Ovary (tissue), 9 donors: ENCODE data around the gene LIPC. TPM values are rescaled to one million over a fixed set of nuclear protein-coding genes. Genes with fewer than 3 reads are reported as not detected.

Experiments used
- DNase-seq, 5 donors: peaks; one replicate each; pipeline ENCODE4 v3.0.0-alpha.2; 2019 to 2020
- H3K27ac ChIP-seq, 2 donors: fragments of 200-600 bp; one replicate each; pipeline versions ENCODE4 v1.5.1 to v1.8.0; 2019 to 2022
- H3K27me3 ChIP-seq: fragments of 200-600 bp; one replicate; pipeline ENCODE4 v1.8.0; 2022
- H3K36me3 ChIP-seq: fragments of 200-600 bp; sonication (generic); one replicate; pipeline ENCODE4 v1.5.1; 2019
- H3K4me1 ChIP-seq: one replicate; pipeline ENCODE4 v1.8.1; 2013; ENCODE audit warnings: mild to moderate bottlenecking, moderate library complexity; ENCODE audit not compliant: insufficient read depth
- H3K4me3 ChIP-seq: fragments of 200-600 bp; sonication (generic); one replicate; pipeline ENCODE4 v1.5.1; 2017
- H3K9me3 ChIP-seq, 2 donors: fragments of 200-600 bp in 1 of 2; sonication (generic) in 1 of 2; one replicate each; pipeline versions ENCODE4 v1.5.1 to v1.8.1; 2013 to 2019; ENCODE audit warnings: mild to moderate bottlenecking in 1 of 2, moderate library complexity in 1 of 2
- EP300 ChIP-seq: sonication (generic); formaldehyde crosslinking; IDR thresholded peaks from one replicate; pipeline ENCODE4 v1.6.1; 2017; ENCODE audit warnings: antibody characterized with exemption
- POLR2A ChIP-seq: fragments of 450-650 bp; IDR thresholded peaks from one replicate; pipeline ENCODE4 v1.6.1; 2017; ENCODE audit warnings: antibody characterized with exemption, mild to moderate bottlenecking, moderate library complexity
- WGBS, 3 donors: extraction: QIAGEN DNeasy Blood & Tissue Kit in 1 of 3; methylation state at CpG; one replicate each; pipeline versions ENCODE4 v1.1.5 to v1.1.7; 2013 to 2017; 5-methylcytosine and 5-hydroxymethylcytosine counted together
- intact Hi-C, 4 donors: fragments of 100-400 bp; cut with DNase I; formaldehyde crosslinking; loops; one replicate each; pipeline versions ENCODE4 v1.11.0 to v1.15.1; 2022 to 2023
- polyA plus RNA-seq, 2 donors: library from polyadenylated mRNA; stranded (reverse); fragments of 200-250 nt in 1 of 2; fragments of 350-450 nt in 1 of 2; fragmentation: Illumina TruSeq in 1 of 2; extraction: RNeasy Lipid Tissue Mini Kit (QIAGEN cat#74804) in 1 of 2; gene quantifications; one replicate each; pipeline ENCODE4 v1.2.3, GENCODE V29; 2013 to 2014
- total RNA-seq, 7 donors: library from RNA; depleted of rRNA in 2 of 7; stranded (reverse); fragments of >200 nt in 2 of 7; fragmentation: NEBNext Ultra II Directional in 3 of 7; extraction: Animal tissue kit (Norgen Biotek cat#: 25700) in 3 of 7; gene quantifications; one replicate each; pipeline versions ENCODE4 v1.1.0 to v1.2.4, GENCODE V29; 2016 to 2023
- TF ChIP-seq, protein P1 (sequence below), 3 donors: fragments of 450-650 bp in 2 of 3; fragments of 200-600 bp in 1 of 3; IDR thresholded peaks; one replicate each; pipeline versions ENCODE4 v1.5.1 to v1.8.0; 2016 to 2022; ENCODE audit warnings: antibody characterized with exemption in 3 of 3, mild to moderate bottlenecking in 1 of 3
- donor health status: DM: no; HTN: no; CAD: no; lungs with moderate emphysema.
- donor health status: DM: no; HTN: no; CAD: no.
- donor health status: Bipolar disorder and iron deficiency.
- donor health status: DM: yes; HTN: yes; CAD: no.
- donor health status: DM: no; HTN: no; CAD: no.
- donor health status: DM: yes; HTN: yes; CAD: no.

Gene LIPC
- total and polyA plus RNA-seq, 9 donors: 0.28 to 1.1 (median 0.72) TPM

DNA sequence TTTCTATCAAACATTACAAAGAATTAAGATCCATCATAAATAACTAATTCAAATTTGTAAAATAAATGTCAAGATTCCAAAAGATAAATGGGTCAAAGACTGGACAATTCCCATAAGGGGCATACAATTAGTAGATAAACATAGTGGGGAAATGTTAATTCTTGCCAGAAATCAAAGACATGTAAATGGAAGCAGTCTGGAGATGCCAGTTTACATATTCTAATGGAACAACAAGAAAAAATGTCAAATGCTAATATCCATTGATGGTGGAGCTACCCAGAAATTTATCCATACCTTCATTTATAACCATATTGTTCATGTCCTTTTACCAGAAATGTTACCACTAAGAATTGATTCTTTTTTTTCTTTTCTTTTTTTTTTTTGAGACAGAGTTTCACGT, 13.7 kb upstream of the LIPC start:
- intact Hi-C loops: no loop called here
- TF ChIP-seq EP300: no peak
- no peak for DNase-seq

DNA sequence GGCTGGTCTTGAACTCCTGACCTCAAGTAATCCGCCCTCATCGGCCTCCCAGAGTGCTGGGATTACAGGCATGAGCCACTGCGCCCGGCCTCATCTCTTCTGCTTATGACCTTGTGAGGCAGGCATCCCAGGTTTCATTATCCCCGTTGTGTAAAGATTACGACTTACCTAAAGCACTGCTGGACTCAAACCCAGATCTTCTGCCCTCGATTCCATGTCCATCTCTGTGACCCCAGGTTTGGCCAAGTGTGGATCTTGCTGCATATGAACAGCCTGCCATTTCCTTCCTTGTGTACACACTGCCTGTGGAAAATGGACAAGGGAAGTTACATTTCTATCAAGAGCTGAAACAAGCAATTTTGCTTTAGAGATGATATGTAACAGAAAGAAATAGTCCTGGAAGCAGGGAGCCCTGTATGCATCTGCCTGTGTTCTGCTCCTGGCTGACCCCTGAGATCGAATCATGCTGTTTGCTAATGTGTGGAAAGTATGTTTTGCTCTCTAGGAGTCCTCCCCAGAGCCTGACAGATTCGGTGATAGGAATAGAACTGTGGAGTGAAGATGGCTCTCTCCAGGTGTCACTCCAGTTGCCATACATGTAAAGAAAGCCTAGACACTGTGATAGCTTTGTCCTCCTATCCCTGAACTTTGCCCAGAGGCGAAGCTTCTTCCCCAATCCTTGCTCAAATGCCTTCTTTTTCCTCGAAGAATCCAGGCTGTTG, 11.8 kb upstream of the LIPC start:
- H3K27ac ChIP-seq: no peak overlapping the region
- no peaks in the 10 kb centered on the region for H3K27me3 ChIP-seq
- H3K36me3 ChIP-seq: no peaks in the 10 kb centered on the region
- DNase-seq: no peak
- H3K4me1 ChIP-seq: no peaks in the 10 kb centered on the region
- TF ChIP-seq, protein P1, sequence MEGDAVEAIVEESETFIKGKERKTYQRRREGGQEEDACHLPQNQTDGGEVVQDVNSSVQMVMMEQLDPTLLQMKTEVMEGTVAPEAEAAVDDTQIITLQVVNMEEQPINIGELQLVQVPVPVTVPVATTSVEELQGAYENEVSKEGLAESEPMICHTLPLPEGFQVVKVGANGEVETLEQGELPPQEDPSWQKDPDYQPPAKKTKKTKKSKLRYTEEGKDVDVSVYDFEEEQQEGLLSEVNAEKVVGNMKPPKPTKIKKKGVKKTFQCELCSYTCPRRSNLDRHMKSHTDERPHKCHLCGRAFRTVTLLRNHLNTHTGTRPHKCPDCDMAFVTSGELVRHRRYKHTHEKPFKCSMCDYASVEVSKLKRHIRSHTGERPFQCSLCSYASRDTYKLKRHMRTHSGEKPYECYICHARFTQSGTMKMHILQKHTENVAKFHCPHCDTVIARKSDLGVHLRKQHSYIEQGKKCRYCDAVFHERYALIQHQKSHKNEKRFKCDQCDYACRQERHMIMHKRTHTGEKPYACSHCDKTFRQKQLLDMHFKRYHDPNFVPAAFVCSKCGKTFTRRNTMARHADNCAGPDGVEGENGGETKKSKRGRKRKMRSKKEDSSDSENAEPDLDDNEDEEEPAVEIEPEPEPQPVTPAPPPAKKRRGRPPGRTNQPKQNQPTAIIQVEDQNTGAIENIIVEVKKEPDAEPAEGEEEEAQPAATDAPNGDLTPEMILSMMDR (IDR thresholded peaks at IDR 0.05): no peak
- no peak for TF ChIP-seq EP300
- TF ChIP-seq POLR2A: no peak
- intact Hi-C loops: no loop called here
- no peak overlapping the region for H3K4me3 ChIP-seq
- no peaks in the 10 kb centered on the region for H3K9me3 ChIP-seq
- 90 to 93% (median 91%) methylated on average over 11 of the region's 11 CpGs for WGBS, 3 donors

More for the DNA sequence above, 13.7 kb upstream of the LIPC start:
- H3K4me1 ChIP-seq: no peaks in the 10 kb centered on the region
- H3K36me3 ChIP-seq: no peaks in the 10 kb centered on the region
- H3K9me3 ChIP-seq: no peaks in the 10 kb centered on the region
- H3K27me3 ChIP-seq: no peaks in the 10 kb centered on the region
- no peak overlapping the region for H3K27ac ChIP-seq
- no peak overlapping the region for H3K4me3 ChIP-seq
- 79 to 100% (median 92%) methylated on average over 1 of the region's 1 CpG for WGBS, 3 donors

DNA sequence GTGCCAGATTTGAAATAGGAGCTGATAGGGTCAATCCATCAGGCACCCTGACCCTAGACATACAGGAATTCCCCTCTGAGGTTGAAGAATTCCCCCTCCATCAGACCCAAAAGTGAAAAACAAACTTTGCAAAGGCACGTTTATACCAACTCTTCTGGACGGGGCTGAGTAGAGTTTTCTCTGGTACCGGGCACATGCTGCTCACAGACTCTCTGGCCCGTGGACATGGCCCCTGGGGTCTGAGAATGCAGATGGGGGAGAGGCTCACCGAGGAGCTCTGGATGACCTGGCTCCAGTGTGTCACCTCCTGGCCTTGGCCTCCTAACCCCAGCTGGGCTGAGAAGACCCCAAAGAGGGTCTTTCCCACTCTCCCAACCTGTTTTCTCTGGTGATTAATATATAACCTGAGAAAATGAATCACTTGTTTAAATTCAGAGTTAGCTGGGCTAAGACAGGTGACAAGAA, 11.2 kb upstream of the LIPC start:
- H3K4me1 ChIP-seq: no peaks in the 10 kb centered on the region
- H3K4me3 ChIP-seq: no peak overlapping the region
- intact Hi-C loops: no loop called here
- TF ChIP-seq POLR2A (no peak), EP300 (no peak)
- TF ChIP-seq, protein P1 (IDR thresholded peaks at IDR 0.05): no peak
- no peaks in the 10 kb centered on the region for H3K9me3 ChIP-seq
- H3K27ac ChIP-seq: no peak overlapping the region
- no peaks in the 10 kb centered on the region for H3K27me3 ChIP-seq
- no peak for DNase-seq
- no peaks in the 10 kb centered on the region for H3K36me3 ChIP-seq
- 46 to 59% (median 55%) methylated on average over 5 of the region's 5 CpGs for WGBS, 3 donors

DNA sequence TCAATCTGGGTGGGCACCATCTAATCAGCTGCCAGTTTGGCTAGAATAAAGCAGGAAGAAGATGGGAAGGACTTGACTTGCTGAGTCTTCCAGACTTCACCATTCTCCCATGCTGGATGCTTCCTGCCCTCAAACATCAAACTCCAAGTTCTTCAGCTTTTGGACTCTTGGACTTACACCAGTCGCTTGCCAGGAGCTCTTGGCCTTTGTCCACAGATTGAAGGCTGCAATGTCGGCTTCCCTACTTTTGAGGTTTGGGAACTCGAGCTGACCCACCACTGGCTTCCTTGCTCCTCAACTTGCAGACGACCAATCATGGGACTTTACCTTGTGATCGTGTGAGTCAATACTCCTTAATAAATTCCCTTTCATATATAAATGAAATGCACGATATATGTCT, 8.6 kb upstream of the LIPC start:
- no peaks in the 10 kb centered on the region for H3K4me1 ChIP-seq
- no peaks in the 10 kb centered on the region for H3K36me3 ChIP-seq
- intact Hi-C loops: no loop called here
- TF ChIP-seq, protein P1 (IDR thresholded peaks at IDR 0.05): no peak
- TF ChIP-seq EP300 (no peak), POLR2A (no peak)
- H3K27me3 ChIP-seq: no peaks in the 10 kb centered on the region
- H3K27ac ChIP-seq: no peak overlapping the region
- 80 to 84% (median 83%) methylated on average over 6 of the region's 6 CpGs for WGBS, 3 donors
- no peaks in the 10 kb centered on the region for H3K9me3 ChIP-seq
- DNase-seq: no peak
- H3K4me3 ChIP-seq: no peak overlapping the region

DNA sequence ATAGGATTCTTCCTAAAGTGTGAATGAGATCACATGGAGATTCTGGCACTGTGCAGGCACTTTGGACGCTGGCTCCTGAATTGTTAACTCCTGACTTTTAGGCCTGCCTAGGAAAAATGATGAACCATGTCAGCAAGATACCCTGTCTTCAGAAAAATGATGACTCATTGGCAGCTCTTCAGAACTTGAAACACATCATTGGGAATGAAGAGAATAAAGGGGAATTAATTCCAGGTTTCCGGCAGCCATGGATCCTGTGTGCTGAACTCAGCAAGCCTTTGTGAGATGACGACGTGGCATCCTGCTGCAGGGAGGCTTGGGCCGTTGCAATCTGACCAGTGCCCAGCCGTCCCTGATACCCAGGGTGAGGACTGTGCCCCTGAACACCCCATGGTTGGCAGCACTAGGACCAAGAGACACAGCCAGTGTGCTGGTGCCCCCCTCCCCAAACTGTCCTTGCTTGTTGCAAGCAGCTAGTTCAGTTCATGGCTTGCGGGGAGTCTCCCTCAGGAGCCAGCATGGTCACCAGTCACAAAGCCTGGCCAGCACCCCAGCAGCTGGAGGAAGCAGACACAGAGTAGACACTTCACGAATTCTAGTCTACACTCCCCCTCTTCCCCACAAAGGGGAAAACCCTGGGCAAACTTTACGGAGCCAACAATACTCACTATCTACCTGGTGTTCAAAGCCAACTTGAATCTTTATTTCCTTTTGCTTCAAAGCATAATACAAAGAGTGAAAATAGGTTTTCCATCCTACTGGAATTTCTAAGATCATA, 7.8 kb upstream of the LIPC start:
- Histone ChIP-seq H3K27ac (no peak overlapping the region), H3K36me3 (no peaks in the 10 kb centered on the region), H3K4me3 (no peak overlapping the region), H3K4me1 (no peaks in the 10 kb centered on the region), H3K27me3 (no peaks in the 10 kb centered on the region), H3K9me3 (no peaks in the 10 kb centered on the region)
- no peak for DNase-seq
- TF ChIP-seq POLR2A: no peak
- TF ChIP-seq EP300: no peak
- TF ChIP-seq, protein P1 (IDR thresholded peaks at IDR 0.05): no peak
- WGBS, 3 donors: 78 to 80% (median 79%) methylated on average over 9 of the region's 9 CpGs
- intact Hi-C loops: no loop called here
